IPS DF 4.7 (cell line): ENCODE results near the gene GALNT2.

ENCODE experiments used
- DNase-seq: peaks from one replicate; pipeline ENCODE4 v3.0.0-alpha.2; 2013; ENCODE audit warnings: low spot score; ENCODE audit errors: extremely low read depth

Gene GALNT2

DNA sequence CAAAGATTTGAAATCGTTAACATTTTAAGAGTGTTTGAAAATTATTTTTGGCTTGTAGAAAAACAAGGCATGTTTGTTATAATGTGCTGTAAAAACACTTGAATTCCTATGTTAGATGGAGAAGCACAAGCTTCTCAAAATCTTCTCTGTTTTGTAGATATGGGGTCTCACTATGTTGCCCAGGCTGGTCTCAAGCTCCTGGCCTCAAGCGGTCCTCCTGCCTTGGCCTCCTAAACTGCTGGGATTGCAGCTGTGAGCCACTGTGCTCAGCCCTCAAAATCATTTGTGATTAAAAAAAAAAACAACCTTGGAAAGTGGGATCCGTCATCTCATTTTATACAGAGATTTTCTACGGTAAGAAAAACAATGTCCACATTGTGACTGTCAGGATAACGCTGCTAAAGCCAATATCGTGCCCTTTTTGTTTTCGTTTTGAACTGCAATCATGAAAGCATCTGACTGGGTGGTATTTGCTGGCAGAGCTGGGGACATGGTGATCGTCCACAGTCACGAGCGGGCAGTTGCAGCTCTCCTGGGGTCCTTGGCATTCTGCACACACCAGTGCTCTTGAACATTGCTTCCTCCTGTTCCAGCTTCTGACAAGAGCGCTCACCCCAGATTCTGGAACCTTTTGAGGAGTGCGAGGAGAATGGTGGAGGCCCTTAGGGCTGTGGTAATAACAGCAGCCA, 246.6 kb downstream of the GALNT2 start:
- DNase-seq, result no peak

- no peak for DNase-seq
These were observed 247.1 kb downstream of the GALNT2 start for GRCh38 chr1:230314142-230314470.

DNA sequence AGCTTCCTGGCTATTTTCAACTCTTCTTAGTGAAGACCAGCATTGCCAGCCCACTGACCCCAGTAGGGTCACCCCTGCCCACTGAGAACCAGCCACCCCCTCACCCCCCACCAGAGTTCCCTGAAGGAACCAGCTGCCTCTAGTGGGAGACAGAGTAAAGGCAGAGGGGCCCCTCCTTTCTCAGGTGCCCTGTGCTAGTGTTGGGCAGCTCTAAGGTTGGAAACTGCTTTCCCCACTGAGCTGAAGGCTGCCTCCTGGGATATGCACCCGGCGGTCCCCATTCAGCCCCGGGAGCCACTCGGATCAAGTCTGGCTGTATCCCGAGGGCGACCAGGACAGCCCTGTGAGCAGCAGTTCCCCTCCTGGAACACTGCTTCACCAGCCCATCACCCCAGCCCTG, 248.1 kb downstream of the GALNT2 start:
- no peak for DNase-seq

DNA sequence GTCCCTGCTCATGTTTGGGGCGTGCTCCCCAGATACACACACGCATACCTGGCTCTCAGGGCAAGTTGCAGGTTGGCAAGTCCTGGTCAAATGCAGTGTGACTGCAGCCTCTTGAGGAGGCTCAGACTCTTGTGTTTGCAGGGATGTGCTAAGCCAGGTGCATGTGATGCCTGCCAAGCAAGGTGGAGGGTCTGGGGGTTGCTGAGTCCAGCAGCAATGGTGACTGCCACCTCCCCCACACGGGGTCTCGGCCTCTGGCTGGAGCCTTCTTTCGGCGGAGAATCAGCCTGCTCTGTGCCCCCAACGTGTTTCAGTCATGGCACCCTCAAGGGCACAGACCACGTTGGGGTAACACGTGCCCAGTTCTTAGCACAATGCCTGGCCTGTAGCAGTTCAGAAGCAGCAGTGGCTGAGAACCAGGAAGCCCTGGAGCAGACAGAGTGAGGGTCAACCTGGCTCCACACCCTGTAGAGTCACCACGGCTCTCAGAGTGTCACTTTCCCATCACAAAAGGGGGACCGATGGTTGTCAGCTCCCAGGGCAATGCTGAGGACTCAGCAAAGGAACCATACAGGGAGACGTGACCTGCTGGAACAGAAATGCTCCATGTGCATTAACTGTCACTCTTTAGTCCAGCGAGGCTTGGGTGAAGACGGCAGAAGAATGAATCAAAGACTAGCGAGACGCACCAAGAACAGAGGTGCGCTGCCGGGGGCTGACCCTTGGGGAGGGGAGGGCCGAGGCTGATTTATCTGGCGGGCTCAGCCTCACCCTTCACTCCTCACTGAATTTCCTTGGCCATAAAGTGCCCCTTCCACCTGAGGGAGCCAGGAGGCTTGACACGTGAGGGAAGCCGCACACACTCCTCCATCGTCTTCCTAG, 250.1 kb downstream of the GALNT2 start:
- no peak for DNase-seq

DNA sequence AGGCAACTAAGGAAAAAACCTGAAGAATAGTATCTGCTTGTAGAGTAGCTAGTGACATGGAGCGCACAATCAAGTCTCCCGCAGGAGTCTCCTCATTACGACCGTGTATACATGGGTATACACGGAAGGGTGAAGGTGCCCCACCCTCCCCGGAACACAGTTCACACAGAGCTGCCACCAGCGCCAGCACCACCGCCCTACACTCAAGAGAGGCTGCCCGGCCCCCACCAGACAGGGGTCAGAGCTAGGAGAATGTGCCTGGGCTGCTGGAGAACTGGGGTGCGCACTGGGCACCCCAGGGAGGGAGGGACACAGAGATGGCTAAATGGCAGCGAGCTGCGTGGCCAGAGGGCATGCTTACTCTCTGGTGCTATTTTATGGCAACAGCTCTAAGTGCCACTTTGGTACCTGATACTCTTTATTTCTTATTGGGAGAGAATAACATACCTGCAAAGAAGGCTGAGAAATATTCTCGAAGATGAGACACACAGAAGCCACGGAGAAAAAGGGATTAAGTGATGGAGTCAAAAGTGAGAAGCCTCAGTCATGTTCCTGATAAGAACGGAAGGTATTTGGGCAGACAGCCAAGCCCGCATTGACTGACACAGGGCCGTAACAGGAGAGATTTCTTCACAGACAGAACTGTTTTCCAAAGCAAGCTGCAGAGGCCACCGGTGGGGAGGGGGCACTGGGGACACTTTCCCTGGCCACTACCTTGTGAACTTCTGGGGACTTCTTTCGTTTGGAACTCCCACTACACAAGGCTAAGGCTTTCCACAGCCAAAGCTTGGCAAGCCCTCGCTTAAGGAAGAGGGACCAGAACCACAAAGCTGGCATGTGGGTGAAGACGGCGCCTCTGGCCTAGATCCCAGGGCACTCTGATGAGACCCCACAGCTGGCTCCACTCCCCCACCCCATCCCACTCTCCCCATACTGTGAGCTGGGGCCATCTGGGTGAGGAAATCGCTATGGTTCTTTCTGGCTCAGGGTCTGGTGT, 251.1 kb downstream of the GALNT2 start:
- DNase-seq, result no peak

DNA sequence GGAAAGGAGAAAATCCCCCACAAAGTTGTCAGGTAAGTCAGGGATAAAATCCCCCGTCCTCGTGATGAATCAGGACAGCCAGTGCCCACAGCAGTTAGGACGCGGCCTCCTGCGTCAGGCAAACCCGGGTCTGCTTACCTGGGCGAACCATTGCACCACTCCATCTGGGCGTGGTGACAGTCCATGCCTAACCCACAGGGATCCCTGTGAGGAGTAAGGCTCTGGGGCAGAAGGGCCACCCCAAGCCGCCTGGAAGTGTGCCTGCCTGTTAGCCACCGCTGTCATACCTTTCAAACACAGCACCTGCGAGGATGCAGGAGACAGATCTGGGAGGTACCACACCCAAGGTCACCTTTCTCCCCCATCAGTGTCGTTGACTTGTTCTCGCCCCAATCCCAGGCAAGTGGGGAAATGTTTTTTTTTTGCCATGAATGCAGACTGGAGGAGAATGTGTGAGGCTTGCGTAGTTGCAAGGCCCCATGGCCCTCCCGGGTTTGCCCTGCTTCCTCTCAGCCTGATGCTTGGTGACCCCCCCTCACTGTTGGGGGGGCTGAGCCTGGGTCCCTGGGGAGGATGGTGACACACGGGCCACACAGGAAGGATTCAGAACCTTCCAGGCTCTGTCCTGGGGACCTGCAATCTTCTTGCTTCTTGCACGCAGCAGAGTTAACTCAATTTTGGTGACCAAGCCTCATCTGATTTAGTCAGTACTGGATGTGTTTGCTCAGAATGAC, 252.1 kb downstream of the GALNT2 start:
- DNase-seq, result no peak

DNA sequence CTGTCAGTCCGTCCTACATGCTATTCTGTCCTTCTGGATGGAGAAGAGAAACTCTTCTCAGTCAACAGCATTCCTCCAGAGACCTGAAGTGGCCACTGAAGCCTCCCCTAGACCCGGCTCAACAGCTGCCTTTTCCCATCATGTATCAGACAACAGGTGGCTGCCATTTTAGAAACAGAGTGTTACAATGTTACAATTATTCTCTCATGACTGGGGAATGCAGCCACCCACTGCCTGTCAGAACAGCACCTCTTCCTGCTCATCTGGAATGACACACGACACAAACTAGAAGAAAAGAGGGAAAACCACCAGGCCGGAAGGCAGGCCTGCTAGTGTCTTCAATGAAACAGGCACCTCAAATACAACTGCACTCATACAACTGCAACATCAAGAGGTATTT, 253.8 kb downstream of the GALNT2 start:
- DNase-seq, result no peak

- DNase-seq, result no peak
These were observed 254.3 kb downstream of the GALNT2 start for GRCh38 chr1:230321341-230321740.

GRCh38 chr1:230321741-230322420, 254.8 kb downstream of the GALNT2 start:
- no peak for DNase-seq

DNA sequence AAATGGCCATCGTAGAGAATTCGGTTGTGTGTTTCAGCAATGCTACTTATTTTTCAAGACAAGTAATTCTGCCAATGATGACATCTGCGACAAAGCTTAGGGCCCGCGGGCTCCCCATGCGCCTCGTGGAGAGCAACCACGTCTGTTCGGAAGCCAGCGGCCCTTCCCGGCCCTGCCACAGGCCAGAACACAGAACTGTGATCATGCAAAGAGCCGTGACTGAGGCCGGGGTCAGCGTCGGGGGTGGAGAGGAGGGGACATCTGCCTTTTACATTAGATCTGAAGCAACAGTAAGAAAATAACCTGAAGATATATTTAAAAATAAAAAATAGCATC, 255.4 kb downstream of the GALNT2 start:
- DNase-seq, result no peak

DNA sequence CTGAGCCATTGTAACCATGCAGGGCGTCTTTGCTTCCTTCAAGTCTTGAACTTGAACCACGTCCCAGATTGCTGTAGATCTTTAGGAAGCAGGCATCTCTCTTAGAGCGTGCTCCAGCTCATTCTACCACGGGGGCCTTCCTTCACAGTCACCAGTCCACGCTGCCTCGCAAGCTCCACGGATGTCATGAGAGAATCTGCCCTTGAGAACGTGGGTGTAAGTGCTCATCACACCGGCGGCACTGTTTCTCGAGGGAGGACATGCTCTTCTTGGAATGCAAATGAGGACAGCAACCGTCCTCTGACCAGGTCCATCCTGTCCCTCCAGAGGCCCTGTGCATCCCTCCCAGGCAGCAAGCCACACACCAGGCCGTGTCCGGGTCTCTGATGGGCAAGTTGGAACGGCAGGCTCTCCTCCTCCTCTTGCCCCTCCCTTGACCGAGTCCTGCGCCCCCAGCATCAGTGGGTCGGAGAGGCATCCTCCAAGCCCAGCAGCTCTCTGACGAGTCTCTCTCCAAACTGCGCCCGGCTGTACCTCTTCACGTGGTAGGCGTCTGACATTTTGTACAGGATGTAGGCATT, 256.0 kb downstream of the GALNT2 start:
- no peak for DNase-seq

- no peak for DNase-seq
These were observed 256.6 kb downstream of the GALNT2 start for GRCh38 chr1:230323686-230324085.

DNA sequence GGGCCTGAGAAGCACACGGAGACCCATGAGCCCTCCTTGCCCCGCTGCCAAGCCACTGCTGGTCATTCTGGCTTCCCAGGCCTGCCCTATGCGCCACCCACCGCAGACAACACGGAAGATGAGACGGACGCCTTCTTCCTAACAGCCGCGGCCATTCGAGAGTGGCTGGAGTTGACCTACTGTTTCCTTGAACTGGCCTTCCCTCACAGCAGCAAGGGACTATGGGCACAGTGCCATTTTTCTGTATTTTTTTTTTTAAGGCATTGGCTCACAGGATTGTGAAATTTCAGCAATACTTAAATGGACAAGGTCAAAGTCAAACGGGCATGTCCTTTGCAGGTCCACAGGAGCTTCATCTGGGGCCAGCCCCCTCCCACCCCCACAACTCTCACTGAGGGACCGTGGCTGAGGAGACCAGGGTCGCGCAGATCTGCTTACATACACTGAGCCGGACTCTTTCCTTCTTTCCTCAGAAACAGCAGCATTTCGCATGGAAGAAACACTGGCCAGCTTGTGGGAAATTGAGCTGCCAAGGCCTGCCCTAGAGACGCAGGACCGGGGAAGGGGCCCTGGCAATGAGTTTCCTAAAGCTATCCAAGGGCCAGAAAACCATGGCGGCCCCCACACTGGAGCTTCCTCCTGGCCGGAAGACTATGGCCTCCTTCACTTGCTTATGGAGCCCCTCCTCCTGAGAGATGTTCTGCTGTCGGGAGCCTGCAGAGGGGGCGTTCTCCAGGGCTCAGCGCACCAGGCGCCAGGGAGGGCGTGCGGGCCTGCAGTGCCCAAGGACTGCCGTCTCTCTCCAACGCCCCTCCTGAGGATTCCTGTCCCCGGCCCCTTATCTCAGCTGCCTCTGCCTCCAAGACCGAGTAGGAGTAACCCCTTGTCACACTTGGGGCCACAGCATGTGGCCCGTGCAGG, 260.2 kb downstream of the GALNT2 start:
- DNase-seq, result no peak

DNA sequence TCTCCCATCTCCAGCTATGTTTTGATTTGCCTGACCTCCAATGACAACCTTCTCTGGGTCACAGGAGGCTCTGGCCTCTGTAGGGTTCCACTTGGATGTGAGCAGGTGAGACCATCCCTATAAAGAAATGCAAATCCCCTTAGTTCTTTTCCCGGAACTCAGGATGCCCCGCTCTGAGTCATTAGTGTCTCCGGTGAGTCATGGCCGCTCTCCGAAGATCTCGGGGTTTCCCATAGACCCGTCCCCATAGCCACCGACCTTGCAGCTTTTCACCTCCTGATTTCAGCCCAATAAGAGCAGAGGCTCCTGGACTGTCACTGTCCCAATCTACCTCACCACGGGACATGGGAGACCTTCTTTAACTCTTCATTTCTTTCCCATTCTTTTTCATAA, 260.9 kb downstream of the GALNT2 start:
- DNase-seq, result no peak

GRCh38 chr1:230328342-230329015, 261.4 kb downstream of the GALNT2 start:
- DNase-seq, result no peak

DNA sequence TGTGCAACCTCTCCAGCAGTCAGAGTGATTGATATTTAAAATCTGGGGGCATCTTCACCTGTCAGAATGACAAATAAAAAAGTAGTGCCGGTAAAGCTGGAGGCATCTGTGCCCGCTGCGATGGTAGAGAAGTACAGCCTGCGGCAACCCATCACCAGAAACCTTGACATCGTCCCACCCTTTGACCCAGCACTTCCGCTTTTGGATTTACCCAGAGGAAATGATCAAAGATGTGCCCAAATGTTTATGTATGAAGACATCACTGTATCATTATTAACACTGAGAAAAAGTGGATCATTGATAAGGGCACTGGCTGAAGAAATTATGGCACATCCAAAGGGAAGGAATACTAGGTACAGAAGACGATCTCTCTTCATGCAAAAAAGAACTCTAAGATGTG, 263.1 kb downstream of the GALNT2 start:
- no peak for DNase-seq
